NCI-H226 (cell line): ENCODE data around the gene THPO.

Experiments
- DNase-seq: peaks from one replicate; pipeline ENCODE4 v3.0.0-alpha.2; 2015

THPO gene

DNA sequence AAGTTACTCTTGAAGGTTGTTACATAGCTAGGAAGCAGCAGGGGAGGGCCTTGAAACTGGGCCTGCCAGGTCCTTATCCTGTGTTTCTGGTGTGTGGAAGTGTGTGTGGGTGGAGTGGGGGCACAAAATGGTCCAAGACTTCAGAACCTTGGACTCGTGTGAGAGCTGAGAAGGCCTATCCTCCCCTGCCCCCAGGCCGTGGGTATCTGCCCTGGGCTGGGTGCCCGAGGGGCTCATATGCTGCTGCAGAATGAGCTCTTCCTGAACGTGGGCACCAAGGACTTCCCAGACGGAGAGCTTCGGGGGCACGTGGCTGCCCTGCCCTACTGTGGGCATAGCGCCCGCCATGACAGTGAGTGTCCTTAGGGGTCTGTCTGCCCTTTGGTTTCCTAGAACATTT, 6.3 kb upstream of the THPO start:
- no peak for DNase-seq

GRCh38 chr3:184383033-184383740, 5.2 kb upstream of the THPO start:
- DNase-seq, result no peak

DNA sequence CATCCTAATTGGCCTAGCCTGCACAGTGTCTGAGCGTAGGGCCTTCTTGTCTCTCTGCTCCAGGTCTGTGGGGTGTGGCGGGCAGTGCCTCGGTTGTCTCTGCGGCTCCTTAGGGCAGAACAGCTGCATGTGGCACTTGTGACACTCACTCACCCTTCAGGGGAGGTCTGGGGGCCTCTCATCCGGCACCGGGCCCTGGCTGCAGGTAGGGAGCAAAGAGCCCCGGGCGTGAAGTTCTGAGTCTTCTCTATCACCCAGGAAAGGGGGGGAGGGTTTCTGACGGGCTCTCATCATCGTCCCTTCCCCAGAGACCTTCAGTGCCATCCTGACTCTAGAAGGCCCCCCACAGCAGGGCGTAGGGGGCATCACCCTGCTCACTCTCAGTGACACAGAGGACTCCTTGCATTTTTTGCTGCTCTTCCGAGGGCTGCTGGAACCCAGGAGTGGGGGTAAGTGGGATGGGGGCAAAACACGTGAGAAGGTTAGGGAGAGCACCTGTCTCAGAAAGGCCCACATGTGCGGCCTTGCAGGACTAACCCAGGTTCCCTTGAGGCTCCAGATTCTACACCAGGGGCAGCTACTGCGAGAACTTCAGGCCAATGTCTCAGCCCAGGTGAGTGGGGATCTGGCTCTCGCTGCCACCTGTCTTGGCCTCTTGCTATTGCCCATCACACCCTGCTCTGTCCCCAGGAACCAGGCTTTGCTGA, 4.5 kb upstream of the THPO start:
- no peak for DNase-seq

DNA sequence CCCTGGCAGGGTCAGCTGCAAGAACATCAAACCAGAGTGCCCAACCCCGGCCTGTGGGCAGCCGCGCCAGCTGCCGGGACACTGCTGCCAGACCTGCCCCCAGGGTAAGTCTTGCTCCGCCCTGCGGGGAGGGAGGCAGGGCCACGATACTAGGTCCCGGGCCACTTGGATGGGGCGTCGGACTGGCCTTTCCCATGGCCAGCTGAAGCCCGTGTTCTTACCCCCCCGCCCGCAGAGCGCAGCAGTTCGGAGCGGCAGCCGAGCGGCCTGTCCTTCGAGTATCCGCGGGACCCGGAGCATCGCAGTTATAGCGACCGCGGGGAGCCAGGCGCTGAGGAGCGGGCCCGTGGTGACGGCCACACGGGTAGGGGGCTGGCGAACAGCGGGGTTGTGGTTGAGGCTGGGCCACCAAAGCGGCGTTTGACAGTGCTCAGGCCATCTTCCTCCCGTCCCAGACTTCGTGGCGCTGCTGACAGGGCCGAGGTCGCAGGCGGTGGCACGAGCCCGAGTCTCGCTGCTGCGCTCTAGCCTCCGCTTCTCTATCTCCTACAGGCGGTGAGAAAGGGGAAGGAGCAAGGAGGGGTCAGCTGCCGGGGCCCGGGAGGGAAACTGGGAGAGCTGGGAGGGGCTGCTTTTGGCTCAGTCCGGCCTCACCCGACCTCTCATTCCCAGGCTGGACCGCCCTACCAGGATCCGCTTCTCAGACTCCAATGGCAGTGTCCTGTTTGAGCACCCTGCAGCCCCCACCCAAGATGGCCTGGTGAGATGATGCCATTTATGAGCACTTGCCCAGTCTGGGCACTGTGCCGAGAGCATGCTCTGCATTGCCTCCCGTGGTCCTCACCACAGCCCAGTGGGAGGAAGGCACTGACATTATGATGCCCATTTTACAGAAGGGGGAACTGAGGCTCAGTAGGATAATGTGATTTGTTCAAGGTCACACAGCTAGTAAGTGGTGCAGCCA, 3.5 kb upstream of the THPO start:
- no peak for DNase-seq

GRCh38 chr3:184380627-184381260, 2.7 kb upstream of the THPO start:
- no peak for DNase-seq

DNA sequence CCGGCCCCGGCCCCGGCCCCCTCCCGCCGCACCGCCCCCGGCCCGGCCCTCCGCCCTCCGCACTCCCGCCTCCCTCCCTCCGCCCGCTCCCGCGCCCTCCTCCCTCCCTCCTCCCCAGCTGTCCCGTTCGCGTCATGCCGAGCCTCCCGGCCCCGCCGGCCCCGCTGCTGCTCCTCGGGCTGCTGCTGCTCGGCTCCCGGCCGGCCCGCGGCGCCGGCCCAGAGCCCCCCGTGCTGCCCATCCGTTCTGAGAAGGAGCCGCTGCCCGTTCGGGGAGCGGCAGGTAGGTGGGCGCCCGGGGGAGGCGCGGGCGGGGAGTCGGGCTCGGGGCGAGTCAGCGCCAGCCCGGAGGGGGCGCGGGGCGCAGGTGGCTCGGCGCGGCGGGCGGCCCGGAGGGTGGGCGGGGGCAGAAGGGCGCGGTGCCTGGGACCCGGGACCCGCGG, 2.2 kb upstream of the THPO start:
- no peak for DNase-seq

- no peak for DNase-seq
Observed at GRCh38 chr3:184379358-184380184, 1.6 kb upstream of the THPO start, which contains the start of gene CHRD. CHRD (plus strand) TSS chr3:184380054; CDS start chr3:184380319, 265 bp downstream.

- DNase-seq, result no peak
Observed at GRCh38 chr3:184378651-184379357, 797 bp upstream of the THPO start.

DNA sequence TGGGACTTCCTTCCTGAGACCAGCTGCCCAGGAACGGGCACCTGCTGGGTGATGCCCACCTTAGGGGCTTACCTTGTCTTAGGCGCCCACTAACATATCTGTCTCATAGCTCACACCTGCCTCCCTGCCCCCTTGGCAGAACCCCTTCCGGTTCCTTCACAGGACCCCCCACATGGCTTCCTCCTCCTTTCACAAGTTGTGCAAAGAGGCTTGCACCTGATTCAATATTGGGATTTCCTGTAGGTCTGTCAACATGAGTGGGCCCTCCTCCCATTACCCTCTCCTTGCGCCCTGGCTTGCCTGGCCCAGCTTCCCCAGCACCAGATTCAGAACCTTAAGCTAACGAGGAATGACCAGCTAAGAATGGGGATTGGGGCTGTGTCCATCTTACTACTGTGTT, 633 bp downstream of the THPO start:
- no peak for DNase-seq

DNA sequence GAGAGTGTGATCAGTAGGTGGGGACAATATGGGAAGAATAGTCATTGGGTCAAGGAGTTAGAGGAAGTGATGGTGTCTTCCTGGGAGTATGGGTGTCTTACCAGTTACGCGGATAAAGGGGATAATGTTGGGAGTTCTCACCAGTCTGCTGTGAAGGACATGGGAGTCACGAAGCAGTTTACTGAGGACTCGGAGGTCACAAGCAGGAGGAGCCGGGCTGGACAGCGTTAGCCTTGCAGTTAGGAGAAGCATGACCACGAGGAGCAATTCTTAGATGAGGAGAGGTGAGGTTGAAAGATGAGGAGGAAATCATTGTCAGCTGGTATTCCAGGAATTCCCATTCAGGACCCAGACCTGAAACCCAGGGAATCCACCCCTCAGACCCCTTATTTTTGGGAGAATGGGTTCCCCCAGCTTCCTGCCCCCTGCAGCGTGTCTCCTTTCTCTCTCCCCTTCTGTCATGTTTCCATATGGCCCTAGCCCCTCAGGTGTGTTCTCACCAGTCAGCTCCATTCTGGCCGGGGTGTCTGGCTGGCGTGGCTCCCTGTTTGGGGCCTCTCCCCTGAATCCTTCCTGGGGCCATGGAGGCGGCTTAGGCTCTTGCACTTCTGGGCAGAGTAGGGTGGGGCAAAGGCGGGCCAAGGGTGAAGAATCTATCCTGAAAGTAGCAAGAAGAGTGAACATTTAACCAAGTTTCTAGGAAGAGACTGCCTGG, 2.1 kb downstream of the THPO start:
- no peak for DNase-seq

DNA sequence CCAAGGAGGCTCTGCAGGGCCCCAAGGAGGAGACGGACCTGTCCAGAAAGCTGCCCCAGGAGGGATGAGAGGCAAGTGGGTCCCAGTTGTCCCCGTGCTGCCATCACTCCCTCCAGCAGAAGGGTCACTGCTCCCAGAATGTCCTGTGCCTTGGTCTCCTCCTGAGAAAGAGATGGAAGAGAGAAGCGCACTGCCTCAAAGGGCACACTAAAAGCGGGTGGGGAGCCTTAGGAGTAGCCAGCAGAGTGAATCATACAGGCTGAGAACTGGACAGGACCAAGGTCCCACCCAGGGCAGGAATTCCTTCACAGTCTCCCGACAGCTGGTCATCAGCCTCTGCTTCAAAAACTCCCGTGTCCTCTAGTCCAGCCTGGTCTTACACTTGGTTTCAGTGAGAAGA, 4.6 kb downstream of the THPO start:
- DNase-seq, result peak; percentile 24

- no peak for DNase-seq
Observed at GRCh38 chr3:184372911-184373310, 5.1 kb downstream of the THPO start.

DNA sequence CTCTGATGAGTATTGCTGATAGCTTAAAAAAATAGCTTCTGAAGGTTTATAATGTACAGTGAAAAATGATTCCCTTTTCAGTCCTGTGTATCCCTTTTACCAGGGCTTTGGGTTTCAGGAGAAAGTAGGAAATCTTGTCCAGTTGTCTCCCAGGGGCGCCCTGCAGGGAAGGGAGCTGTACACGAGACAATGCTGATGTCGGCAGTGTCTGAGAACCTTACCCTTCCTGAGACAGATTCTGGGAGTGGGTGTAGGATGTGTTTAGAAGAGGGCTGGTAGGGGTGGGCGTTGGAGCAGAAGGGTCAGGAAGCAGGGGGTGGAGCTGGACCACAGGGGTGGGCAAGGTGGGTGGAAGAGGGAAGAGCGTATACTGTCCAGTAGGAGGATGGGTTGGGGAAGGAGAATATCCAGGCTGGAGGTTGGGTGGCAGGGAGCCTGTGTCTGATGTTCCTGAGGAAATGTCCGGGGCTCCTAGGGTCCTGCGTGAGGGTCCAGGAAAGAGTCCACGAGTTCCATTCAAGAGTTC, 5.6 kb downstream of the THPO start:
- DNase-seq, result no peak

DNA sequence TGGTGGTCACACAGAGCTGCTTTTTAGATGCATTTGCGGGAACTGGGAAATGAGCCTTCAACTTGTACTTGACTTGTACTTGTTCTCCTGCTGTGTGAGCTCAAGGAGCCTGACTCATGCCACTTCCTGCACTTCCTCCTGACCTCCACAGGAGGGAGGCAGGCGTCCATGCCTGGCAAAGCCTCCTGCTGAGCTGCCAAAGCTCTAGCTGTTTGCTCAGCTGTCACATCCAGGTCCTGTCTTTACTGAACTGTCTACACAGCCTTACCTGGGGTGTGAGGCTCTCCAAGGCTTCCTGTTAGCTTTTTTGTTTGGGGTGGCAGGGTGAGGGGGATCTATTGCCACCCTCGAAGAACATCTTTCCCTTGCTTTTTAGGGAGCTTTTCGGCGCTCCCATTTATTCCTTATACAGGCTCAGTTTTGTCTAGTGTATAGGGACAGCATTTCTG, 6.4 kb downstream of the THPO start:
- DNase-seq, result peak; percentile 80

DNA sequence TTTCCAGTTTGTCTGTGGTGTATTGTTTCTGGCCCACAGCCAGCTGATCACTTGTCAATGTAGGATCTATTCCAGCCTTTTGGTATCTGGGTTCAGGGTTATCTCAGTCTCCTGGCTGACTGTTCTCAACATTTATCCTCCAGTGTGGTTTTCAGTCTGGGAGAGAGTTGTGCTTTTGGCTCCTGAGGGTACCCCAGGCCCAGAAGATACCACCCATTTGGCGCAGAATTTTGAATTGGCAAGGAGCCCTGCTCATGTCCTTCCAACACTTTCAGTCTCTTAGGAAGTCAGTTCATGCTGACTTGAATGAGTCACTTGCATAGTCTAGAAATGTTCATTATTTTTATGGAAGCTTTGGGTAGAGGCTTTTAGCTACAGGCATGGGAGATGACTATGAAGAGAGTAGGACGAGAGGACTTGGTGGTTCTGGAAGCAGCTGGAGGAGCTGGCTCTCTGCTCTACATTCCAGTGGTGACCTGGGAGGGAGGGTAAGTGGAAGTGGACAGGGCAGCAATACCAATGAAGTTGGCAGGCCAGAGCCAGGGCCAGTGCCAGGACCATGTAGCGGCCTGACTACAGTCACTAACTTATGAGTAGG, 9.3 kb downstream of the THPO start:
- DNase-seq, result peak; percentile 65

GRCh38 chr3:184368116-184368515, 9.9 kb downstream of the THPO start:
- DNase-seq, result no peak

GRCh38 chr3:184366619-184367289, 11.3 kb downstream of the THPO start:
- no peak for DNase-seq

- peak; percentile 98 for DNase-seq
Observed at GRCh38 chr3:184362668-184363546, 15.1 kb downstream of the THPO start.
